A673 (cell line): Measurements from ENCODE around the gene SLC19A1.

ENCODE experiments used
- CTCF ChIP-seq: fragments of 300-800, 200-600 bp; sonication (generic); conservative IDR thresholded peaks from 2 replicates; pipeline ENCODE4 v1.5.1; 2017; ENCODE audit warnings: low read depth, mild to moderate bottlenecking, antibody characterized with exemption, low read length, moderate library complexity, mixed read lengths
- EZH2 ChIP-seq: fragments of 200-600 bp; sonication (generic); IDR thresholded peaks from 2 replicates; pipeline ENCODE4 v1.6.1; 2017; ENCODE audit warnings: borderline replicate concordance, low read depth, mild to moderate bottlenecking, mixed read lengths, antibody characterized with exemption, low read length; ENCODE audit not compliant: poor library complexity, severe bottlenecking

- TF ChIP-seq EZH2: no peak
- TF ChIP-seq CTCF: no peak
Observed at GRCh38 chr21:45550522-45551210, 8.4 kb upstream of the SLC19A1 start.
